Neural cell (in vitro differentiated cells): Measurements from ENCODE around the gene RMI2. TPM values are rescaled to one million over a fixed set of nuclear protein-coding genes. Genes with fewer than 3 reads are reported as not detected.

ENCODE experiments used
- H2AFZ ChIP-seq: fragments of 200-600, 300-800 bp; sonication (generic), shearing (Covaris generic); 2 replicates; pipeline ENCODE4 v1.6.0; 2014; ENCODE audit warnings: low read depth, mild to moderate bottlenecking, antibody characterized with exemption, low read length, moderate library complexity
- H3F3A ChIP-seq: fragments of 200-600 bp; shearing (Covaris generic); 2 replicates; pipeline ENCODE4 v1.6.1; 2016; ENCODE audit warnings: mild to moderate bottlenecking, moderate library complexity, mixed read lengths, antibody characterized with exemption, low read length; ENCODE audit not compliant: insufficient read depth, poor library complexity, severe bottlenecking
- H3K27ac ChIP-seq: fragments of 200-600, 300-800 bp; sonication (generic), shearing (Covaris generic); 2 replicates; pipeline ENCODE4 v1.5.1; 2014; ENCODE audit warnings: mild to moderate bottlenecking, low read length, moderate library complexity
- H3K27me3 ChIP-seq: fragments of 300-800, 200-600 bp; sonication (generic), shearing (Covaris generic); 2 replicates; pipeline ENCODE4 v1.6.0; 2014; ENCODE audit warnings: mild to moderate bottlenecking, low read depth, low read length, moderate library complexity; ENCODE audit not compliant: insufficient read depth
- H3K36me3 ChIP-seq: fragments of 300-800, 200-600 bp; sonication (generic), shearing (Covaris generic); 2 replicates; pipeline ENCODE4 v1.5.1; 2014; ENCODE audit warnings: mild to moderate bottlenecking, antibody characterized with exemption, low read length, moderate library complexity; ENCODE audit not compliant: insufficient read depth
- H3K4me2 ChIP-seq: fragments of 300-800, 200-600 bp; sonication (generic), shearing (Covaris generic); 2 replicates; pipeline ENCODE4 v1.6.0; 2014; ENCODE audit warnings: mild to moderate bottlenecking, low read length
- H3K4me3 ChIP-seq: fragments of 300-800, 200-600 bp; sonication (generic), shearing (Covaris generic); 2 replicates; pipeline ENCODE4 v1.5.1; 2014; ENCODE audit warnings: mild to moderate bottlenecking, low read length, moderate library complexity
- H3K79me2 ChIP-seq: fragments of 200-600 bp; shearing (Covaris generic); replicated peaks from 2 replicates; pipeline ENCODE4 v1.6.0; 2014; ENCODE audit warnings: mild to moderate bottlenecking, low read length, moderate library complexity; ENCODE audit not compliant: insufficient read depth
- H3K9ac ChIP-seq: fragments of 300-800, 200-600 bp; sonication (generic), shearing (Covaris generic); 2 replicates; pipeline ENCODE4 v1.6.1; 2016; ENCODE audit warnings: mild to moderate bottlenecking, low read length, mixed read lengths
- H3K9me2 ChIP-seq: fragments of 200-600 bp; shearing (Covaris generic); 2 replicates; pipeline ENCODE4 v1.6.1; 2016; ENCODE audit warnings: mild to moderate bottlenecking, low read length, mixed read lengths; ENCODE audit not compliant: insufficient read depth
- H3K9me3 ChIP-seq: fragments of 200-600, 300-800 bp; sonication (generic), shearing (Covaris generic); 2 replicates; pipeline ENCODE4 v1.6.1; 2016; ENCODE audit warnings: mild to moderate bottlenecking, mixed run types, low read length, moderate library complexity, mixed read lengths
- H4K20me1 ChIP-seq: fragments of 200-600 bp; shearing (Covaris generic); 2 replicates; pipeline ENCODE4 v1.6.1; 2016; ENCODE audit warnings: mild to moderate bottlenecking, mixed run types; ENCODE audit not compliant: insufficient read depth
- CTCF ChIP-seq: fragments of 450-650 bp; IDR thresholded peaks from 2 replicates; pipeline ENCODE4 v1.5.1; 2014; ENCODE audit warnings: antibody characterized with exemption, mild to moderate bottlenecking, moderate library complexity; ENCODE audit not compliant: poor library complexity, severe bottlenecking
- EP300 ChIP-seq: fragments of 450-650 bp; conservative IDR thresholded peaks from 2 replicates; pipeline ENCODE4 v1.6.1; 2014; ENCODE audit warnings: antibody characterized with exemption, mild to moderate bottlenecking, moderate library complexity; ENCODE audit not compliant: poor library complexity, severe bottlenecking
- EZH2 ChIP-seq: fragments of 200-600, 300-800 bp; shearing (Covaris generic), sonication (generic); IDR thresholded peaks from 2 replicates; pipeline ENCODE4 v1.6.1; 2014; ENCODE audit warnings: antibody characterized with exemption, low read length, borderline replicate concordance, mild to moderate bottlenecking; ENCODE audit not compliant: insufficient read depth, poor library complexity, severe bottlenecking
- MXI1 ChIP-seq: fragments of 450-650 bp; conservative IDR thresholded peaks from 2 replicates; pipeline ENCODE4 v1.6.1; 2014; ENCODE audit warnings: antibody characterized with exemption, mild to moderate bottlenecking; ENCODE audit not compliant: poor library complexity, severe bottlenecking
- POLR2AphosphoS5 ChIP-seq: IDR thresholded peaks from 2 replicates; pipeline ENCODE4 v1.6.1; 2012
- RAD21 ChIP-seq: fragments of 450-650 bp; conservative IDR thresholded peaks from 2 replicates; pipeline ENCODE4 v1.6.1; 2014; ENCODE audit warnings: antibody characterized with exemption, mild to moderate bottlenecking, moderate library complexity
- SMC3 ChIP-seq: fragments of 450-650 bp; conservative IDR thresholded peaks from 2 replicates; pipeline ENCODE4 v1.6.1; 2014; ENCODE audit warnings: antibody characterized with exemption, mild to moderate bottlenecking, moderate library complexity; ENCODE audit not compliant: poor library complexity
- TAF1 ChIP-seq: IDR thresholded peaks from 2 replicates; pipeline ENCODE4 v1.6.1; 2012; ENCODE audit warnings: low read depth
- polyA plus RNA-seq: library from polyadenylated mRNA; depleted of rRNA; stranded (reverse); fragments of >200 nt; gene quantifications from 2 replicates; pipeline ENCODE4 v1.2.3, GENCODE V29; 2014
- TF ChIP-seq, protein P1 (sequence below): IDR thresholded peaks from 2 replicates; pipeline ENCODE4 v1.6.1; 2012; ENCODE audit warnings: borderline replicate concordance

Gene RMI2
- polyA plus RNA-seq, 1 donor from 2014 or later: 0.48 TPM

- Histone ChIP-seq H3F3A (no peaks in the 10 kb centered on the region), H4K20me1 (no peaks in the 10 kb centered on the region), H3K36me3 (no peaks in the 10 kb centered on the region), H3K27me3 (no peaks in the 10 kb centered on the region), H3K9me3 (no peaks in the 10 kb centered on the region), H3K79me2 (no peaks in the 10 kb centered on the region), H2AFZ (no peak overlapping the region), H3K9ac (no peak overlapping the region), H3K4me2 (no peak overlapping the region), H3K27ac (no peak overlapping the region), H3K9me2 (no peaks in the 10 kb centered on the region), H3K4me3 (no peak overlapping the region)
- TF ChIP-seq, protein P1, sequence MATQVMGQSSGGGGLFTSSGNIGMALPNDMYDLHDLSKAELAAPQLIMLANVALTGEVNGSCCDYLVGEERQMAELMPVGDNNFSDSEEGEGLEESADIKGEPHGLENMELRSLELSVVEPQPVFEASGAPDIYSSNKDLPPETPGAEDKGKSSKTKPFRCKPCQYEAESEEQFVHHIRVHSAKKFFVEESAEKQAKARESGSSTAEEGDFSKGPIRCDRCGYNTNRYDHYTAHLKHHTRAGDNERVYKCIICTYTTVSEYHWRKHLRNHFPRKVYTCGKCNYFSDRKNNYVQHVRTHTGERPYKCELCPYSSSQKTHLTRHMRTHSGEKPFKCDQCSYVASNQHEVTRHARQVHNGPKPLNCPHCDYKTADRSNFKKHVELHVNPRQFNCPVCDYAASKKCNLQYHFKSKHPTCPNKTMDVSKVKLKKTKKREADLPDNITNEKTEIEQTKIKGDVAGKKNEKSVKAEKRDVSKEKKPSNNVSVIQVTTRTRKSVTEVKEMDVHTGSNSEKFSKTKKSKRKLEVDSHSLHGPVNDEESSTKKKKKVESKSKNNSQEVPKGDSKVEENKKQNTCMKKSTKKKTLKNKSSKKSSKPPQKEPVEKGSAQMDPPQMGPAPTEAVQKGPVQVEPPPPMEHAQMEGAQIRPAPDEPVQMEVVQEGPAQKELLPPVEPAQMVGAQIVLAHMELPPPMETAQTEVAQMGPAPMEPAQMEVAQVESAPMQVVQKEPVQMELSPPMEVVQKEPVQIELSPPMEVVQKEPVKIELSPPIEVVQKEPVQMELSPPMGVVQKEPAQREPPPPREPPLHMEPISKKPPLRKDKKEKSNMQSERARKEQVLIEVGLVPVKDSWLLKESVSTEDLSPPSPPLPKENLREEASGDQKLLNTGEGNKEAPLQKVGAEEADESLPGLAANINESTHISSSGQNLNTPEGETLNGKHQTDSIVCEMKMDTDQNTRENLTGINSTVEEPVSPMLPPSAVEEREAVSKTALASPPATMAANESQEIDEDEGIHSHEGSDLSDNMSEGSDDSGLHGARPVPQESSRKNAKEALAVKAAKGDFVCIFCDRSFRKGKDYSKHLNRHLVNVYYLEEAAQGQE: no peak
- TF ChIP-seq RAD21 (no peak), EZH2 (no peak), CTCF (no peak), MXI1 (no peak), EP300 (no peak), TAF1 (no peak), SMC3 (no peak), POLR2AphosphoS5 (no peak)
Observed at GRCh38 chr16:11390573-11391495, 45.6 kb downstream of the RMI2 start.

DNA sequence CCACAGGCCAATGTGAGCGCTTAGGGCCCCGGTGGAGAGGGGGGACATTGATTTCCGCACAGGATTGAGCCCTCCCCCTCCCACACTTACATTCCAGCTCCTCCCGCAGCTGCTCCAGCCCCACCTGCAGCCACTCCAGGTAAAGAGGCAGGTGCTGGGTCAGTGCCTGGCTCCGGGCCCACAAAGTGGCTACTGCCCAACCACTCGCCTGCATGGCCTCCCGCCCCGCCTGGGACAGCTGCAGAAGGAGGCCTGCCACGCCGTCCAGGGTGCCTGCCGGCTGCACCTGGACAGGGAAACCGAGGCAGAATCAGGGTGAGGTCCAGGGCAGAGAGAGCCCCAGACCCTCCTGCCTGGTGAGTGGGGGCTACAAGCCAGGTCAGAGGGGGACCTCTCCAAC lies 46.3 kb downstream of the RMI2 start:
- Histone ChIP-seq H3K9ac (no peak overlapping the region), H3K9me2 (no peaks in the 10 kb centered on the region), H4K20me1 (no peaks in the 10 kb centered on the region), H3K4me2 (no peak overlapping the region), H3K9me3 (no peaks in the 10 kb centered on the region), H2AFZ (no peak overlapping the region), H3K4me3 (no peak overlapping the region), H3K27me3 (no peaks in the 10 kb centered on the region), H3F3A (no peaks in the 10 kb centered on the region), H3K79me2 (no peaks in the 10 kb centered on the region), H3K36me3 (no peaks in the 10 kb centered on the region), H3K27ac (no peak overlapping the region)
- no peak for TF ChIP-seq TAF1
- no peak for TF ChIP-seq EP300
- TF ChIP-seq EZH2: no peak
- TF ChIP-seq MXI1: no peak
- TF ChIP-seq POLR2AphosphoS5: no peak
- no peak for TF ChIP-seq RAD21
- TF ChIP-seq, protein P1: no peak
- no peak for TF ChIP-seq CTCF
- no peak for TF ChIP-seq SMC3
